Measurements from ENCODE around the gene SRP19.

DNA sequence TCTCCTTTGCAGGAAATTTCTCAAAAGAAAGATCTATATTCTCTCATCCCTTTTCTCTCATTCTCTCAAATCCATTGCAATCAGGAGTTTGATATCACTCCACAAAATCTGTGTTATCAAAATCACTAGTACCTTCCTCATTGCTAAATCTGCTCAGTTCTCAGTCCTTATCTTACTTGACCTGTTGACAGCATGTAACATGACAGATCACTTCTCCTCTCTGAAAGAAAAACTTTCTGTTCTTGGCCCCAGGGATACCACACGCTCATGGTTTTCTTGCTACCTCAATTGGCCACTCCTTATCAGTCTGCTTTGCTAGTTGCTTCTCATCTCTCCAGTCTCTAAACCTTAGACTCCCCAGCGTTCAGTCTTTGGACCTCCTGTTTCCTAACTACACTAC is 22.1 kb downstream of the SRP19 start:
- TF ChIP-seq, protein P1, sequence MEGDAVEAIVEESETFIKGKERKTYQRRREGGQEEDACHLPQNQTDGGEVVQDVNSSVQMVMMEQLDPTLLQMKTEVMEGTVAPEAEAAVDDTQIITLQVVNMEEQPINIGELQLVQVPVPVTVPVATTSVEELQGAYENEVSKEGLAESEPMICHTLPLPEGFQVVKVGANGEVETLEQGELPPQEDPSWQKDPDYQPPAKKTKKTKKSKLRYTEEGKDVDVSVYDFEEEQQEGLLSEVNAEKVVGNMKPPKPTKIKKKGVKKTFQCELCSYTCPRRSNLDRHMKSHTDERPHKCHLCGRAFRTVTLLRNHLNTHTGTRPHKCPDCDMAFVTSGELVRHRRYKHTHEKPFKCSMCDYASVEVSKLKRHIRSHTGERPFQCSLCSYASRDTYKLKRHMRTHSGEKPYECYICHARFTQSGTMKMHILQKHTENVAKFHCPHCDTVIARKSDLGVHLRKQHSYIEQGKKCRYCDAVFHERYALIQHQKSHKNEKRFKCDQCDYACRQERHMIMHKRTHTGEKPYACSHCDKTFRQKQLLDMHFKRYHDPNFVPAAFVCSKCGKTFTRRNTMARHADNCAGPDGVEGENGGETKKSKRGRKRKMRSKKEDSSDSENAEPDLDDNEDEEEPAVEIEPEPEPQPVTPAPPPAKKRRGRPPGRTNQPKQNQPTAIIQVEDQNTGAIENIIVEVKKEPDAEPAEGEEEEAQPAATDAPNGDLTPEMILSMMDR (IDR thresholded peaks at IDR 0.05) = no peak
- no peak for TF ChIP-seq EZH2 (IDR thresholded peaks at IDR 0.05)
- TF ChIP-seq EZH2phosphoT487 (IDR thresholded peaks at IDR 0.05) = no peak

Measured in neural progenitor cell (in vitro differentiated cells).